ENCODE measurements around the gene RTEL1.

DNA sequence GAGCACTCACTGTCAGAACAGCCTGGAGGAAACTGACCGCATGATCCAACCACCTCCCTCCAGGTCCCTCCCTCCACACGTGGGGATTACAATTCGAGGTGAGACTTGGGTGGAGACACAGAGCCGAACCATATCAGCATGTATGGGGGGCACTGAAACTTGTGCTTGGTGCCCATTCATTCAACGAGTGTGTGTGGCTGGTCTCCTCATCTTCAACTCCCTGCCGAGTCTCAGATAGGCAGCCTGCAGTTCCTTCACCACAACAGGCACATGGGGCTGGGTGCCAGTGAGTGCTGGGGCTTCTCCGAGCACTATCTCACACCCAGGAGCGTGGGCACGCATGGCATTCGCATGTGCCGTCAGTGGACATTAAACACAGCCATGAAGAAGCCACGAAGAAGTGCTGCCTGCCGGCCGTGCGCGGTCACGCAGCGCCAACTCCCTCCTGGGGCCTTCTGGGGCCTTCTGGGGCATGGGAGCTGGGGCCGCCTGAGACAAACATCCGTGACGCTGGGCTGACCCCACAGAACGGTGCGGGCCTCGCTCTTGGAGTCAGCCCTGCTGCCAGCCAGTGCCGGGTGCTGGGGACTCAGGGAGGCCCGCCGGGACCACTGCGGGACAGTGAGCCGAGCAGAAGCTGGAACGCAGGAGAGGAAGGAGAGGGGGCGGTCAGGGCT lies 714 bp upstream of the RTEL1 start:
- no peak for TF ChIP-seq POLR2A (IDR thresholded peaks at IDR 0.05; ENCODE audit: low read length)
- no peak for TF ChIP-seq GATA1 (IDR thresholded peaks at IDR 0.05; ENCODE audit: low read depth, low read length)

All from erythroblast (primary cell).